CD4-positive, alpha-beta T cell (primary cell): Measurements from ENCODE around the gene MAB21L1. TPM values are rescaled to one million over a fixed set of nuclear protein-coding genes. Genes with fewer than 3 reads are reported as not detected.

Experiments
- ATAC-seq: fragments of 200-7000 bp; cut with Tn5 transposase; one replicate; pipeline ENCODE4 v1.10.0; 2022; ENCODE audit warnings: mild to moderate bottlenecking; ENCODE audit not compliant: poor library complexity
- CTCF ChIA-PET: fragments of 350-600 bp; sonication (Branson Sonifier 250); formaldehyde crosslinking; loops from one replicate; lab custom pipeline; 2021; ENCODE audit warnings: antibody characterized with exemption, inconsistent platforms; lab: Charles Lee
- POLR2A ChIA-PET: fragments of 350-600 bp; sonication (Branson Sonifier 250); formaldehyde crosslinking; loops from one replicate; lab custom pipeline; 2021; ENCODE audit warnings: antibody characterized with exemption, inconsistent platforms; lab: Charles Lee
- DNase-seq, 14 experiments: peaks; one replicate each; pipeline ENCODE4 v3.0.0-alpha.2; 2013 to 2020; ENCODE audit warnings: mixed read lengths in 2 of 14
- H3K27ac ChIP-seq, 2 donors: one replicate each; pipeline versions ENCODE4 v1.5.1 to v1.7.0; 2013; ENCODE audit warnings: low read length in 2 of 2, low read depth in 1 of 2, mild to moderate bottlenecking in 1 of 2
- H3K27me3 ChIP-seq, 2 experiments: 1 replicate in 1 of 2; 2 replicates in 1 of 2; pipeline versions ENCODE4 v1.6.1 to v1.7.0; 2013; ENCODE audit warnings: low read length in 2 of 2, control low read depth in 1 of 2, mild to moderate bottlenecking in 1 of 2, moderate library complexity in 1 of 2; ENCODE audit not compliant: insufficient read depth in 2 of 2, control insufficient read depth in 1 of 2
- H3K36me3 ChIP-seq: one replicate; pipeline ENCODE4 v1.6.1; 2013; ENCODE audit warnings: low read length, control low read depth; ENCODE audit not compliant: insufficient read depth
- H3K4me1 ChIP-seq: one replicate; pipeline ENCODE4 v1.6.1; 2013; ENCODE audit warnings: low read length, control low read depth; ENCODE audit not compliant: insufficient read depth
- H3K4me3 ChIP-seq: one replicate; pipeline ENCODE4 v1.5.1; 2013; ENCODE audit warnings: mild to moderate bottlenecking, low read length, moderate library complexity
- H3K9me3 ChIP-seq, 2 experiments: 1 replicate in 1 of 2; 2 replicates in 1 of 2; pipeline versions ENCODE4 v1.6.1 to v1.7.0; 2013; ENCODE audit warnings: low read length in 2 of 2, mild to moderate bottlenecking in 2 of 2, control low read depth in 1 of 2, moderate library complexity in 1 of 2; ENCODE audit not compliant: control insufficient read depth in 1 of 2, insufficient read depth in 1 of 2
- H3K27ac Mint-ChIP-seq: one replicate; pipeline ENCODE4 v1.8.0; 2020; ENCODE audit warnings: mixed read lengths
- H3K27me3 Mint-ChIP-seq: one replicate; pipeline ENCODE4 v1.8.0; 2021; ENCODE audit warnings: mixed read lengths
- H3K36me3 Mint-ChIP-seq: one replicate; pipeline ENCODE4 v1.8.0; 2021; ENCODE audit warnings: low read depth, mixed read lengths
- H3K4me1 Mint-ChIP-seq: one replicate; pipeline ENCODE4 v1.8.0; 2021; ENCODE audit warnings: low read depth, mixed read lengths
- H3K4me3 Mint-ChIP-seq: one replicate; pipeline ENCODE4 v1.8.0; 2020; ENCODE audit warnings: mild to moderate bottlenecking, mixed read lengths
- H3K9me3 Mint-ChIP-seq: one replicate; pipeline ENCODE4 v1.8.0; 2020; ENCODE audit warnings: mixed read lengths
- intact Hi-C, 2 experiments: fragments of 100-400 bp; cut with DNase I in 1 of 2; cut with micrococcal nuclease in 1 of 2; formaldehyde crosslinking; loops; one replicate each; pipeline versions ENCODE4 v1.15.1 to v1.9.0; 2023 to 2025; cut with DNase I, micrococcal nuclease
- total RNA-seq, 174 experiments: library from RNA in 2 of 174; stranded (reverse) in 2 of 174; gene quantifications; one replicate each; pipeline ENCODE4 v1.2.3 and lab custom pipeline; 2021 to 2026
- TF ChIP-seq, protein P1 (sequence below): fragments of 200-600 bp; IDR thresholded peaks from one replicate; pipeline ENCODE4 v1.8.0; 2022; ENCODE audit warnings: antibody characterized with exemption, mild to moderate bottlenecking

The MAB21L1 gene
- total RNA-seq, 2 experiments from 2014 or later = not detected

DNA sequence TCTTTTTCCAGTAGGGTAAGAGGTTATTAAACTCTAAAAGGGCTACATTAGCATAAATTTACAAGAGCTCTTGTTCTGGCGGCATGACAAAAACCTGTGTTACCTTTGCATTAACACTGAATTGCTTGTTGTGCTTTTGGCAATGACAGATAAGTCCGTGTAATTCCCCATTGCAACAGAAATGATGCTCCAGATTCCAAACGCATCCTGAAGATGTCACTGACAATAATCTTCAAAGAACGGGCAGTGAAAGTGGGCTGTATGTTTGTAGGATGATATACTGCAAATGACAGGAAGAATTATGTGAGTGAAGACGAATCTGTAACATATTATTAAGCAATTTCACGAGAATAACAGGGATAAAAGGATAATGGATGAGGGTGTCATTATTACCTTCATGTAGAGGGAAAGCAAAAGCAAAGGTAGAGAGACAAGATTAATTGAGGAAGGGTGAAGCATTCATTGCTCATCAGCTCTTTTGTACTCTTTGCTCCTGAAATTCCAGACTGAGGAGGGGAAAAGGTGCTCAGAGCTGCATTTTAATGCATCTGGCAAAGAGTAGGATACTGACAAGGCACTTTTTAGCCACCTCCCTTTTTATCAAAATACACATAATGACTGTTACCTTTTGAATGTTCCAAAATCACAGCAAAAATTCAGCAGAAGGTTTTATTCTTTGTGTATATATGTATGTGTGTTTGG is 38.5 kb upstream of the MAB21L1 start:
- Mint-ChIP-seq H3K4me1 (no peaks in the 10 kb centered on the region), H3K36me3 (no peaks in the 10 kb centered on the region), H3K9me3 (no peaks in the 10 kb centered on the region), H3K27me3 (no peaks in the 10 kb centered on the region), H3K27ac (no peak overlapping the region), H3K4me3 (no peak overlapping the region)
- Histone ChIP-seq H3K27me3 (no peaks in the 10 kb centered on the region), H3K4me3 (no peak overlapping the region), H3K36me3 (no peaks in the 10 kb centered on the region), H3K27ac (no peak overlapping the region), H3K4me1 (no peaks in the 10 kb centered on the region), H3K9me3 (no peaks in the 10 kb centered on the region)
- TF ChIP-seq, protein P1, sequence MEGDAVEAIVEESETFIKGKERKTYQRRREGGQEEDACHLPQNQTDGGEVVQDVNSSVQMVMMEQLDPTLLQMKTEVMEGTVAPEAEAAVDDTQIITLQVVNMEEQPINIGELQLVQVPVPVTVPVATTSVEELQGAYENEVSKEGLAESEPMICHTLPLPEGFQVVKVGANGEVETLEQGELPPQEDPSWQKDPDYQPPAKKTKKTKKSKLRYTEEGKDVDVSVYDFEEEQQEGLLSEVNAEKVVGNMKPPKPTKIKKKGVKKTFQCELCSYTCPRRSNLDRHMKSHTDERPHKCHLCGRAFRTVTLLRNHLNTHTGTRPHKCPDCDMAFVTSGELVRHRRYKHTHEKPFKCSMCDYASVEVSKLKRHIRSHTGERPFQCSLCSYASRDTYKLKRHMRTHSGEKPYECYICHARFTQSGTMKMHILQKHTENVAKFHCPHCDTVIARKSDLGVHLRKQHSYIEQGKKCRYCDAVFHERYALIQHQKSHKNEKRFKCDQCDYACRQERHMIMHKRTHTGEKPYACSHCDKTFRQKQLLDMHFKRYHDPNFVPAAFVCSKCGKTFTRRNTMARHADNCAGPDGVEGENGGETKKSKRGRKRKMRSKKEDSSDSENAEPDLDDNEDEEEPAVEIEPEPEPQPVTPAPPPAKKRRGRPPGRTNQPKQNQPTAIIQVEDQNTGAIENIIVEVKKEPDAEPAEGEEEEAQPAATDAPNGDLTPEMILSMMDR = no peak
- POLR2A ChIA-PET = no interaction called here
- CTCF ChIA-PET = no interaction called here
- DNase-seq (no peak), ATAC-seq (no peak)
- intact Hi-C loops = no loop called here

DNA sequence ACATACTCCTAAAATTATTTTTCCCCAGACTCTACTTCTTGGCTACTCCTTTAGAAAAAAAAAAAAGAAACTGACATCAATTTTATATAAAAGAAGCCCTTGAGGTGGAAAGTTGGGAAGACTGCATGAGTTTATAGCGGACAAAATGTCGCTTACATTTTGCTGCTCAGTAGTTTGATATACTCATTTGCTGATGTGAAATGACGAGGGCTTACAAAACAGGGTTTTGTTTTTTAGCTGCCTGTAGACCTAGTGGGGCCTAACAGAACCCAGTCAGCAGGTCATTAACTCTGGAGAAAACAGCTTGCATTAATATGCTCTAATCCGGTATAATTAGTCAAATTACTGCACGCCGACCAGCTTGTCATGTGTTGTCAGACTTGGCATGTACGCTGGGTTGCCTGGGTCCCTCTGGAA is 37.6 kb upstream of the MAB21L1 start:
- Mint-ChIP-seq H3K36me3 (no peaks in the 10 kb centered on the region), H3K9me3 (no peaks in the 10 kb centered on the region), H3K27me3 (no peaks in the 10 kb centered on the region), H3K4me1 (no peaks in the 10 kb centered on the region), H3K4me3 (no peak overlapping the region), H3K27ac (no peak overlapping the region)
- H3K27ac ChIP-seq = no peak overlapping the region
- no peaks in the 10 kb centered on the region for H3K27me3 ChIP-seq
- ChIA-PET POLR2A (no interaction called here), CTCF (no interaction called here)
- ATAC-seq = no peak
- DNase-seq = no peak
- H3K4me3 ChIP-seq = no peak overlapping the region
- TF ChIP-seq, protein P1 = no peak
- no peaks in the 10 kb centered on the region for H3K4me1 ChIP-seq
- intact Hi-C loops = no loop called here
- no peaks in the 10 kb centered on the region for H3K36me3 ChIP-seq
- H3K9me3 ChIP-seq = no peaks in the 10 kb centered on the region

DNA sequence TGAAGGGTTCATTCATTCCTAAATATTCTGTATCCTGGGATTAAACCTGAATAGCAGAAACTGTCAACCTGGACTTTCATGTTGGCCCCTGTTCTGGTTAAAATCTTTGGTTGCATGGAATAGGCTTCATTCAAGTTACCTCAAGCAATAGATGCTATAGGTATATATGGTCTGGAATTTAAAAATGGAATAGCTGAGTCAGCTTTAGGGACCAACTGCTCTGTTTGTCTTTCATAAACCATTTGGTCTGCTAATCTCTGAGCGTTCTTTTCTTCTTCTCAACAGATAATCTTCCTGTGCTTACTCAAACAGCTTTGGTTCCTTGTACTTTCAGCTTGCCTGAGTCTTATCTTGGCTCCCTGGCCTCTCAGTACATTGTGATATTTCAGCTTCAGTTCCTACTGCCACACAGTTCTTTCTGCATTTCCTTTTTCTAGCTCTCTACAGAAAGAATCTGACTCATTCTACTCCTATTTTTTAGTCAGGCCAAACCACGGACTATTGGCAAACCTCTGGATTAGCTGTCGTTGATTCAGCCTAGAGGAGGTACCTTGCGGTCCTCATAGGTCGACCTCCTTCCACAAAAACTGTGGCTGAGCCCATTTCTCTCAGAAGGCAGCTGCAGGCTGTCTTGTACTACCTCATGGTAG is 35.9 kb upstream of the MAB21L1 start:
- no peak overlapping the region for H3K4me3 Mint-ChIP-seq
- CTCF ChIA-PET = no interaction called here

More for the DNA sequence above, 35.9 kb upstream of the MAB21L1 start:
- no peaks in the 10 kb centered on the region for H3K4me1 ChIP-seq
- intact Hi-C loops = no loop called here
- DNase-seq (no peak), ATAC-seq (no peak)
- POLR2A ChIA-PET = no interaction called here
- no peaks in the 10 kb centered on the region for H3K27me3 ChIP-seq
- Mint-ChIP-seq H3K27ac (no peak overlapping the region), H3K36me3 (no peaks in the 10 kb centered on the region), H3K9me3 (no peaks in the 10 kb centered on the region), H3K4me1 (no peaks in the 10 kb centered on the region), H3K27me3 (no peaks in the 10 kb centered on the region)
- TF ChIP-seq, protein P1 = no peak
- no peaks in the 10 kb centered on the region for H3K36me3 ChIP-seq
- no peak overlapping the region for H3K4me3 ChIP-seq
- H3K9me3 ChIP-seq = no peaks in the 10 kb centered on the region
- no peak overlapping the region for H3K27ac ChIP-seq
